GM12865 (cell line): ENCODE measurements around the gene MYCBPAP.

ENCODE experiments used
- DNase-seq: peaks from one replicate; pipeline ENCODE4 v3.0.0; 2010; ENCODE audit warnings: low read depth
- H3K4me3 ChIP-seq: 2 replicates; pipeline ENCODE4 v1.5.1; 2011; ENCODE audit warnings: mild to moderate bottlenecking, low read depth, low read length, control low read depth
- CTCF ChIP-seq: IDR thresholded peaks from 2 replicates; pipeline ENCODE4 v1.5.1; 2011; ENCODE audit warnings: low read length, control low read depth, low read depth, inconsistent platforms; ENCODE audit not compliant: insufficient read depth; ENCODE audit errors: missing control alignments

MYCBPAP gene

GRCh38 chr17:50565402-50566350 is 57.4 kb downstream of the MYCBPAP start:
- no peak for TF ChIP-seq CTCF

GRCh38 chr17:50566886-50567285 is 58.6 kb downstream of the MYCBPAP start:
- DNase-seq: no peak
- no peak for TF ChIP-seq CTCF
- no peak overlapping the region for H3K4me3 ChIP-seq

More at GRCh38 chr17:50565402-50566350, 57.4 kb downstream of the MYCBPAP start:
- H3K4me3 ChIP-seq: no peak overlapping the region
- peak; percentile 34 for DNase-seq

GRCh38 chr17:50568659-50569058 is 60.4 kb downstream of the MYCBPAP start:
- no peak for TF ChIP-seq CTCF
- no peak overlapping the region for H3K4me3 ChIP-seq
- DNase-seq: no peak

GRCh38 chr17:50569592-50569991 is 61.4 kb downstream of the MYCBPAP start:
- no peak for DNase-seq
- no peak overlapping the region for H3K4me3 ChIP-seq
- no peak for TF ChIP-seq CTCF

- no peak overlapping the region for H3K4me3 ChIP-seq
- TF ChIP-seq CTCF: no peak
- DNase-seq: no peak
Measured at GRCh38 chr17:50570032-50570431, 61.8 kb downstream of the MYCBPAP start.

- H3K4me3 ChIP-seq: no peak overlapping the region
- no peak for DNase-seq
- TF ChIP-seq CTCF: no peak
Measured at GRCh38 chr17:50570528-50570927, 62.3 kb downstream of the MYCBPAP start.

GRCh38 chr17:50571681-50572080 is 63.4 kb downstream of the MYCBPAP start:
- no peak overlapping the region for H3K4me3 ChIP-seq
- no peak for DNase-seq
- no peak for TF ChIP-seq CTCF
